Islet of Langerhans (tissue), 1 donor: ENCODE measurements around the gene GET3.

Source experiments
- FAIRE-seq: peaks from one replicate; lab custom pipeline; 2011; peaks lifted over from hg19 to GRCh38; lab: Jason Lieb, UNC

GET3 gene

GRCh38 chr19:12782174-12782423, 44.8 kb downstream of the GET3 start:
- FAIRE-seq, result no peak

- FAIRE-seq, result no peak
Observed at GRCh38 chr19:12782424-12783290, 45.4 kb downstream of the GET3 start.

GRCh38 chr19:12783291-12783848, 46.1 kb downstream of the GET3 start:
- FAIRE-seq, result no peak

DNA sequence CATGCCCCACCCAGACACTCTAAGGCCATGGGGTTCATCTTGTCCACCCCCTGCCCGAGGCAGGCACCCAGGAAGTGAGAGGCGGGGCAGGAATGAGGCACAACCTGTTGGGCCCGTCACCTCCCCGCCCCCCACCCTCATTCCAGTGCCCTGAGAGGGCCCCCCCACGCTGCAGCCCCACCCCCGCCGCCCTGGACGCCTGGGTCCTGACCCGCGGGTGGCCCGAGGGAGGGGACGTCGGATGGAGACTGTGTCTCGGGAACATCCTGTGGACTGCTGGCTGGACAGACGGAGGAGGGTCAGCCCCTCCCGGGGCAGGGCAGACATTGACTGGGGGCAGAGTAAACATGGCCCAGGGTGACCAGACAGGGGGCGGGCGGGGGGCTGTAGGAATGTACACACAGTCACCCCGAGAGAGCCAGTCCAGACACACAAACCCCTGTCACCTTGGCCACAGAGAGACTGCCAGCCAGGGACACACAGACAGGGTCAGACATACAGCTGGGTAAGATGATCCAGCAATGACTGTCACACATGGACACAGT, 46.6 kb downstream of the GET3 start:
- no peak for FAIRE-seq

DNA sequence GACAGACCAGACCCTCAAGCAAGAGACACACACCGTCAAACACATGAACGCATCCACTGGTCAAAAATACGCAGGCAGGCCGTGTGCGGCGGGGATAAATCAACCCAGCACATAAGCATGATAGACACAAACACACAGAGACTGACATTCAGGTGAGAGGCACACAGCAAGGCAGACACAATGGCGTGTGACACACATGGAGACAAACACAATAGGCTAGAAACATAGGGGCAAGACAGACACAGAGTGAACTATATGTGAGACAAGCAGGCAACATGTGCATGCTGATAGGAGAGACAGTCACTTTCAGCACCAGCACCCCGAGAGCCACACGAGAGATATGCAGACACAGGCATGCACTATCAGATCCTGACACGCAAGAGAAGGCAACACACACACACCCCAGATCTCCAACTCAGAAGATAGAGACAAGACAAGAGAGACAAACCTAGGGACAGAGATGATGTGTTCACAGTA, 47.1 kb downstream of the GET3 start:
- no peak for FAIRE-seq

DNA sequence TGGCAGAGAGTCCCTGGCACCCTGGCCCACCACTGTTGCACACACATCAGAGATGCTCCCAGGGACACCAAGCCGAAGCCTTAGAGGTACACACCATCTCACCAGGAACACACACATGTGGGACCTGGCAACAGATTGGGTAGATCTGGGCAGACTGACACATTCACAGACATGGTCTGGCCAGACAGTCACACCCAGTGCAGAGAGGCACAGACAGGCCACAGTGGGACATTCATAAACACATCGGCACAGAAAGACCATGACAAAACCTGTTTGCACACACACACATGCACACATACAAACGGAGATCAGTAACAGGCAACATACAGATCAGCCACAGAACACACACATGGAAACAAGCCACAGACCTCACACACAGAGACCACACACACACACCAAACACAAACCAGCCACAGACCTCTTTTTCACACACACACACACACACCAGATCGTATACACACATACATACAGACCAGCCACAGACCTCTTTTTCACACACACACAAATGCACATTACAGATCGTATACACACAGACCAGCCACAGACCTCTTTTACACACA, 47.7 kb downstream of the GET3 start:
- FAIRE-seq, result no peak

GRCh38 chr19:12785431-12786031, 48.2 kb downstream of the GET3 start:
- FAIRE-seq, result no peak

GRCh38 chr19:12786141-12786870, 49.0 kb downstream of the GET3 start:
- FAIRE-seq, result no peak

DNA sequence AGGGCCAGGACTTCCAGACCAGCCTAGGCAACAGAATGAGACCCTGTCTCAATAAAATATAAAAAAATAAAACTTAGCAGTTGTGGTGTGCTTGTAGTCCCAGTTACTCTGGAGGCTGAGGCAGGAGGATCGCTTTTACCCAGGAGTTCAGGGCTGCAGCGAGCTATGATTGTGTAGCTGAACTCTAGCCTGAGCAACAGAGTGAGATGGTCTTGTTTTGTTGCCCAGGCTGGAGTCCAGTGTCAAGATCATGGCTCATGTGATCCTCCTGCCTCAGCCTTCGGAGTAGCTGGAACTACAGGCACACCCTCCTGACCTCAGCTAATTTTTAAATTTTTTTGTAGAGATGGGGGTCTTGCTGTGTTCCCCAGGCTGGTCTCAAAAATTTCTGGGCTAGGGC, 49.7 kb downstream of the GET3 start:
- no peak for FAIRE-seq

DNA sequence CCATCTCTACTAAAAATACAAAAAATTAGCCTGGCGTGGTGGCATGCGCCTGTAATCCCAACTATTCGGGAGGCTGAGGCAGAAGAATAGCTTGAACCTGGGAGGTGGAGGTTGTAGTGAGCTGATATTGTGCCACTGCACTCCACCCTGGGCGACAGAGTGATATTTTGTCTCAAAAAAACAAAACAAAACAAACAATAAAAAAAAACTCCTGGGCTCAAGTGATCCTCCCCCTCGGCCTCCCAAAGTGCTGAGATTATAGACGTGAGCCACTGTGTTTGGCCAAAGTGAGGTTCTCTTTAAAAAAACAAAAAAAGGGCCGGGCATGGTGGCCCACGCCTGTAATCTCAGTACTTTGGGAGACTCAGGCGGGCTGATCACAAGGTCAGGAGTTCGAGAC, 50.2 kb downstream of the GET3 start:
- FAIRE-seq, result no peak

DNA sequence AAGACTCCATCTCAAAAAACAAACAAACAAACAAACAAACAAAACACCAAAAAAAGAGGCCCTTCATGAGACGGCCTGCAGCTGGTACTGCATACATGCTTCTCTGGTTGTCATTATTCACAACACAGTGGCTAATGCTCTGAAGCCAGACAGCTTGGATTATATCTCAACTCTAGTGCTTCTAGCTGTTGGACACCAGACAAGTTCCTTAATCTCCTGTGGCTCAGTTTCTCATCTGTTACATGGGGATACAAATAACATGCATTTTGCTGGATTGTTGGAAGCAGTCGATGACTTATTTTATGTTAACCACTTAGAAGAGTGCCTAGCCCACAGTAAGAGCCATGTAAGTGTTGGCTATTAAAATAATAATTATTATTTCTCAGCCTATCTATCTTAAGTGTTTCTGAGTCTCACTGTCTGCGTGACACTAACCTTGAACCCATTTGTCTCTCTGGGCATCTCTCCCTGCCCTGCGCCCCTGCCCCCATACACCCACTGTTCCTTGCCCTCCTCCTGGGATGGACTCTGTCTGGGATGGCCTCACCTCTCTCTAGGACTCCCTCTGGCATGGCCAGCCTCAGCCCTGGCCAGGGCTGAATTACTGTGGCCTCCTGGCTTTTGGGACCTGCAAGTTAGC, 50.9 kb downstream of the GET3 start:
- FAIRE-seq, result no peak

- FAIRE-seq, result no peak
Observed at GRCh38 chr19:12788682-12789097, 51.4 kb downstream of the GET3 start.

DNA sequence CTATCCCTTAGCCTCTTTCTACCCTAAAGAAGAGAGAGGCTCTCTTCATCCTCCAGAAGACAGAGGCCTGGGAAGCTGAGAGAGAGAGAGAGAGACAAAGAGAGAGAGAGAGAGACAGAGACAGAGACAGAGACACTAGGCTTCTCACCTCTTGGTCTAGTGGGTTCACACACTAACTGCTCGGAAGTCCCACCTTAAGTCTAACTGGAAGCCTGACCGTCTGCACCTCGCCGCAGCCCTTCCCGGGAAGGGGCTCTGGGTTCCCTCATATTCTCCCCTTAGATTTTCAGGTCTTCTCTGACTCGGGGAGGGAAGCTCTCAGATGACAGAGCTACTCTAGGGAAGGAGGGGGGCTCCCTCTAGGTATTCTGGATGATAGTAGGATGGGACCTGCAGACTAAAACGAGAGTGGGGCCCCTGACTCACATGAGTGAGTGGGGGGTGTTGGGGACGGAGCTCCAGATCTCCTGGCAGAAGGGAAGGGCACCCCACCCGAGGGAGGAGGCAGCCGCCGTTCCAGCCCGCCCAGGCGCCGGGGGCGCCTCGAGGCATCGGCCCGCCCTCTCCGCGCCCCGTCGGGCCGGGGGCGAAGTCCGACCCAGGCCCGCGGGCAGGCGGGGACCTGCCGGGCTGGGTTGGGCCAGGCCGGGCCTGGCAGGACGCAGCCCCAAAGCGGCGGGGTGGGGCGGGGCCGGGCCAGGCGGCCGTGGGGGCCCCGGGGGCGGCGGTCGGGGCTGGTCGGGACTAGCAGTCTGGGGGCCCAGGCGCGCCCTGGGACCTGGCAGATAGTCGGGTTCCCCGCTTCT, 52.0 kb downstream of the GET3 start:
- no peak for FAIRE-seq

- FAIRE-seq, result no peak
Observed at GRCh38 chr19:12789904-12790619, 52.8 kb downstream of the GET3 start.

GRCh38 chr19:12790628-12791344, 53.5 kb downstream of the GET3 start:
- no peak for FAIRE-seq

- no peak for FAIRE-seq
Observed at GRCh38 chr19:12791345-12792050, 54.2 kb downstream of the GET3 start, which contains the start of gene JUNB. Gene JUNB, plus strand, starts transcription at chr19:12791486. Its CDS starts 286 bp downstream, at chr19:12791772.

DNA sequence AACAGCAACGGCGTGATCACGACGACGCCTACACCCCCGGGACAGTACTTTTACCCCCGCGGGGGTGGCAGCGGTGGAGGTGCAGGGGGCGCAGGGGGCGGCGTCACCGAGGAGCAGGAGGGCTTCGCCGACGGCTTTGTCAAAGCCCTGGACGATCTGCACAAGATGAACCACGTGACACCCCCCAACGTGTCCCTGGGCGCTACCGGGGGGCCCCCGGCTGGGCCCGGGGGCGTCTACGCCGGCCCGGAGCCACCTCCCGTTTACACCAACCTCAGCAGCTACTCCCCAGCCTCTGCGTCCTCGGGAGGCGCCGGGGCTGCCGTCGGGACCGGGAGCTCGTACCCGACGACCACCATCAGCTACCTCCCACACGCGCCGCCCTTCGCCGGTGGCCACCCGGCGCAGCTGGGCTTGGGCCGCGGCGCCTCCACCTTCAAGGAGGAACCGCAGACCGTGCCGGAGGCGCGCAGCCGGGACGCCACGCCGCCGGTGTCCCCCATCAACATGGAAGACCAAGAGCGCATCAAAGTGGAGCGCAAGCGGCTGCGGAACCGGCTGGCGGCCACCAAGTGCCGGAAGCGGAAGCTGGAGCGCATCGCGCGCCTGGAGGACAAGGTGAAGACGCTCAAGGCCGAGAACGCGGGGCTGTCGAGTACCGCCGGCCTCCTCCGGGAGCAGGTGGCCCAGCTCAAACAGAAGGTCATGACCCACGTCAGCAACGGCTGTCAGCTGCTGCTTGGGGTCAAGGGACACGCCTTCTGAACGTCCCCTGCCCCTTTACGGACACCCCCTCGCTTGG, 55.0 kb downstream of the GET3 start:
- no peak for FAIRE-seq

DNA sequence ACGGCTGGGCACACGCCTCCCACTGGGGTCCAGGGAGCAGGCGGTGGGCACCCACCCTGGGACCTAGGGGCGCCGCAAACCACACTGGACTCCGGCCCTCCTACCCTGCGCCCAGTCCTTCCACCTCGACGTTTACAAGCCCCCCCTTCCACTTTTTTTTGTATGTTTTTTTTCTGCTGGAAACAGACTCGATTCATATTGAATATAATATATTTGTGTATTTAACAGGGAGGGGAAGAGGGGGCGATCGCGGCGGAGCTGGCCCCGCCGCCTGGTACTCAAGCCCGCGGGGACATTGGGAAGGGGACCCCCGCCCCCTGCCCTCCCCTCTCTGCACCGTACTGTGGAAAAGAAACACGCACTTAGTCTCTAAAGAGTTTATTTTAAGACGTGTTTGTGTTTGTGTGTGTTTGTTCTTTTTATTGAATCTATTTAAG, 55.6 kb downstream of the GET3 start:
- FAIRE-seq, result no peak
